ENCODE data around the gene CDH5. TPM values are rescaled to one million over a fixed set of nuclear protein-coding genes. Genes with fewer than 3 reads are reported as not detected.

The CDH5 gene
- total and polyA plus RNA-seq, 12 donors = 39.4 to 81.2 (median 52.9) TPM

GRCh38 chr16:66363211-66363777 lies 3.2 kb upstream of the CDH5 start:
- peaks cover 0 to 16% (median 0%) of the 10 kb centered on the region in 7 donors for H3K27me3 ChIP-seq
- ATAC-seq (no peak), DNase-seq (no peak)
- H3K4me3 ChIP-seq = peak overlapping the region in 2 of 10 donors; percentile 17 to 18
- H3K9me3 ChIP-seq = no peaks in the 10 kb centered on the region
- peak overlapping the region in 9 of 10 donors; percentile 74 to 96 (median 82) for H3K27ac ChIP-seq
- intact Hi-C loops (cut with DNase I) = loop anchor here in 1 of 10 donors (5.0 kb wide), 1 partner anchor 39 kb away; no protein-coding TSS in a partner anchor
- 64 to 74% methylated on average over 13 of the region's 13 CpGs for WGBS, 2 donors
- H3K36me3 ChIP-seq = no peaks in the 10 kb centered on the region
- no peak for TF ChIP-seq CTCF (IDR thresholded peaks at IDR 0.05)
- H3K4me1 ChIP-seq = peaks cover 18 to 83% (median 74%) of the 10 kb centered on the region in 9 donors

GRCh38 chr16:66364117-66364958 lies 2.2 kb upstream of the CDH5 start:
- Histone ChIP-seq H3K36me3 (peaks cover 0 to 3% (median 0%) of the 10 kb centered on the region in 9 donors), H3K27me3 (peaks cover 0 to 16% (median 0%) of the 10 kb centered on the region in 7 donors), H3K9me3 (no peaks in the 10 kb centered on the region), H3K4me1 (peaks cover 14 to 82% (median 68%) of the 10 kb centered on the region in 9 donors), H3K4me3 (peak overlapping the region in 3 of 10 donors; percentile 17 to 33 (median 18)), H3K27ac (peak overlapping the region; percentile 72 to 96 (median 88))
- DNase-seq (peak; percentile 65 to 79), ATAC-seq (peak; percentile 32 to 56 (median 43))
- 40 to 50% methylated on average over 16 of the region's 16 CpGs for WGBS, 2 donors
- intact Hi-C loops (cut with DNase I) = loop anchor here in 1 of 10 donors (5.0 kb wide), 1 partner anchor 38 kb away; no protein-coding TSS in a partner anchor
- no peak for TF ChIP-seq CTCF (IDR thresholded peaks at IDR 0.05)

GRCh38 chr16:66364959-66365306 lies 1.6 kb upstream of the CDH5 start:
- peaks cover 0 to 3% (median 0%) of the 10 kb centered on the region in 9 donors for H3K36me3 ChIP-seq
- H3K4me3 ChIP-seq = peak overlapping the region in 3 of 10 donors; percentile 12 to 70 (median 17)
- TF ChIP-seq CTCF (IDR thresholded peaks at IDR 0.05) = no peak
- 26 to 44% methylated on average over 2 of the region's 2 CpGs for WGBS, 2 donors
- ATAC-seq (no peak), DNase-seq (no peak)
- no peaks in the 10 kb centered on the region for H3K9me3 ChIP-seq
- H3K27me3 ChIP-seq = peaks cover 0 to 16% (median 0%) of the 10 kb centered on the region in 7 donors
- H3K4me1 ChIP-seq = peaks cover 12 to 80% (median 64%) of the 10 kb centered on the region in 9 donors
- peak overlapping the region; percentile 53 to 96 (median 88) for H3K27ac ChIP-seq
- intact Hi-C loops (cut with DNase I) = loop anchor here in 1 of 10 donors (5.0 kb wide), 1 partner anchor 37 kb away; no protein-coding TSS in a partner anchor

- DNase-seq (peak; percentile 67 to 78), ATAC-seq (peak in 7 of 8 donors; percentile 11 to 57 (median 49))
- peaks cover 0 to 16% (median 0%) of the 10 kb centered on the region in 7 donors for H3K27me3 ChIP-seq
- intact Hi-C loops (cut with DNase I) = no loop called here
- peaks cover 0 to 7% (median 0%) of the 10 kb centered on the region in 9 donors for H3K36me3 ChIP-seq
- peak overlapping the region; percentile 53 to 96 (median 90) for H3K27ac ChIP-seq
- no peaks in the 10 kb centered on the region for H3K9me3 ChIP-seq
- peak overlapping the region in 7 of 10 donors; percentile 19 to 78 (median 56) for H3K4me3 ChIP-seq
- H3K4me1 ChIP-seq = peaks cover 12 to 80% (median 60%) of the 10 kb centered on the region in 9 donors
- 42 to 48% methylated on average over 4 of the region's 4 CpGs for WGBS, 2 donors
- TF ChIP-seq CTCF (IDR thresholded peaks at IDR 0.05) = no peak
Observed at GRCh38 chr16:66365651-66366050, 840 bp upstream of the CDH5 start.

Measured in heart right ventricle (tissue), 16 donors.